Hematopoietic multipotent progenitor cell treated with erythropoietin and hydrocortisone succinate and interleukin-3 and kit ligand, for 8 days (in vitro differentiated cells): ENCODE measurements around the gene PPWD1.
"Not testable (repeated sequence)": the region's sequence is repeated elsewhere in the genome, so short reads cannot be mapped to it uniquely, and the experiment has no call there.

Experiments
- DNase-seq: peaks from one replicate; pipeline ENCODE4 v3.0.0-alpha.2; 2015

The PPWD1 gene

DNA sequence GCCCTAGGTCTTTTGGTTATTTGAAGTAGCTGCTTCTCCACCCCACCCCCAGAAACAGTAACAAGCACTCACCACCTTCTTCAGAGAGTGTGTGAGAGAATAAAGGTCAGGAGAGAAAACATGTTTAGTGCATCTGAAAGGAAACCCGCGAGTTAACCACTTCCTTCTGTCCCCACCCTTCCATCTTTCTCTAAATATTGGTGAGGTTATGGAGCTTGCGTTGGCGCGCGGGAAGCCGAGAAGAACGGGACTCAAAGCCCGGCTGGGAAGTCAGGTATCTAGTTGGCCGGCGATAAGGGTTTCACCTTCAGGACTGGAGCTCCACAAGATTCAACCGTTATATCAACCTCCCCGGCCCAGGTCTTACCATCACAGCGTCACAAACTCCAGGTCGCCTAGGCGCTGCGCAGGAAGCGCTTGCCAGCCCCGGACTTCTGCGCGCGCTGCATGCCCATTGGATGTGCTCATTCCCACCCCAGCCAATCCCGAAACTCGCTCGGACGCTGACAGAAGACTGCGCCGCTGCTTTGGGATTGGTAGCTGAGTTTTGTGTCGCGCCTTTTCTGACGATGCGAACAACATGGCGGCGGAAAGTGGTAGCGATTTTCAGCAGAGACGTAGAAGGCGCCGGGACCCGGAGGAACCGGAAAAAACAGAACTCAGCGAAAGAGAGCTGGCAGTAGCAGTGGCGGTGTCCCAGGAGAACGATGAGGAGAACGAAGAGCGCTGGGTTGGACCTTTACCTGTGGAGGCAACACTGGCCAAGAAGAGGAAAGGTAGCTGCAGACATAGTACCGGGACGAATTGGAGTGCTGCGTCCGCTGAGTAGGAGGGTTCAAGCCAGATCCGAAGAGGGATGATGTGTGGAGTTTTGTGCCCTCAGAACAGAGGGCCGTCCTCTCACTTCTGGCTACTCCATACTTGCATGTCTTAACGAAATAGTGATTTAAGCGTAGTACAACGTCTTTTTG lies at the start of gene PPWD1, which contains the start of gene CENPK:
PPWD1 (plus strand) TSS at position 566 of the 971 bp plus-strand sequence; CDS start at position 581, 15 bp downstream.
CENPK (minus strand) TSS at position 438 of the 971 bp plus-strand sequence. CDS start 8,261 bp downstream, outside the sequence.
- peak; percentile 97 for DNase-seq

DNA sequence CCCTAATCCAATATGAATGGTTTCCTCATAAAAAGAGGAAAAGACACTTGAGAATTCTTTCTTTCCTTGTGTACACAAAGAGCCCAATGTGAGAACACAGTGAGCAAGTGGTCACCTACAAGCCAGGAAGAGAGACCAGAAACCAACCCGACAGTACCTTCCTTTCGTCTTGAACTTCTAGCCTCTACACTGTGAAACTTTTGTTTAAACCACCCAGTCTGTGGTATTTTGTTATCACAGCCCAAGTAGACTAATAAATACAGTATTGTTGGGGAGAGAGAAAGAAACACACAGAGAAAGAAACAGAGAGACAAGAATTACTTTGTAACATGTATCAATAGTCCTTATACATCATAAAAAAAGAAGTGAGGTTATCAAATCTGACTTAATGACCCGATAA lies 37.4 kb upstream of the PPWD1 start:
- no peak for DNase-seq

DNA sequence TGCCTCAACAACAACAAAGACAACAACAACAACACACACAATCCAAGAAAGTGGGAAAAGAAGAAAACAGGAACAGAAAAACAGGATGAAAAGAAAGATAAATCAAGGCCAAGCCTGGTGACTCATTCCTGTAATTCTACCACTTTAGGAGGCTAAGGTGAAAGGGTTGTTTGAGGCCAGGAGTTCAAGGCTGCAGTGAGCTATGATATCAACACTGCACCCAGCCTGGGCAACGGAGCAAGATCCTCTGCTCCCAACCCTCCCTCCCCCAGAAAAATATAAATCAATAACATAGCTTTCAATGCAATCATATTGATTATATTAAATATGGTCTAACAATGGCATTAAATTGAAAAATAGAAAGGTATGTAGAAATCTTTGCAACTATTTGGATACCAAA lies 32.2 kb upstream of the PPWD1 start:
- no peak for DNase-seq

DNA sequence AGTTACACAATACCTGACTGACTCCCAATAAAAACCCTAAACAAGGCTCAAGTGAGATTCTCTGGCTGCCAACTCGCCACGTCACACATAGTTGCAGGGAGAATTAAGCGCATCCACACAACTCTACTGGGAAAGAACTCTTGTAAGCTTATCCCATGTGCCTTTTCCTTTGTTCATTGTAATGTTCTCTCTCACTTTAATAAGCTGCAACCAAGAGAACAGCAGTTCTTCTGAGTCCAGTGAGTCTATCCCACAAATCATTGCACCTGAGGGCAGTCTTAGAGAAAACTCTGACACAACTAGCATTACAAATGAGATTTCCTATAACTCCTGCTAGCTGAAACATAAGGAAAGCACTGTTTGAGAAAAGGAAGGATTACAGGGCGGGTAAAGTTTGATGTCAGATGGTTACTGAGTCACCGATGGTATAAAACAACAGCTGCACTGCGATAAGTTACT lies 27.5 kb upstream of the PPWD1 start:
- no peak for DNase-seq

- peak; percentile 52 for DNase-seq
Observed at GRCh38 chr5:65539827-65540226, 23.3 kb upstream of the PPWD1 start.

DNA sequence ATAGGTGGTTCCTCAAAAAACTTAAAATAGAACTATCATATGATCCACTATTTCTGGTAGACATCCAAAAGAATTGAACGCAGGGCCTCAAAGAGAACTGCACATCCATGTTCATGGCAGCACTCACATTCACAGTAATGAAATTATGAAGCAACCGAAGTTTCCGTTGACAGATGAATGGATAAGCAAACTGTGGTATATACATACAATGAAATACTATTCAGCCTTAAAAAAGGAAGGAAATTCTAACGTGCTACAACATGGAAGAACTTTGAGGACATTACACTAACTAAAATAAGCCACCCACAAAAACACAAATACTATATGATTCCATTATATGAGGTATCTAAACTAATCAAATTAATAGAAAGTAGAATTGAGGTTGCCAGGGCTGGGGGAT lies 18.6 kb upstream of the PPWD1 start:
- no peak for DNase-seq

- no peak for DNase-seq
Observed at GRCh38 chr5:65546141-65546540, 17.0 kb upstream of the PPWD1 start.

DNA sequence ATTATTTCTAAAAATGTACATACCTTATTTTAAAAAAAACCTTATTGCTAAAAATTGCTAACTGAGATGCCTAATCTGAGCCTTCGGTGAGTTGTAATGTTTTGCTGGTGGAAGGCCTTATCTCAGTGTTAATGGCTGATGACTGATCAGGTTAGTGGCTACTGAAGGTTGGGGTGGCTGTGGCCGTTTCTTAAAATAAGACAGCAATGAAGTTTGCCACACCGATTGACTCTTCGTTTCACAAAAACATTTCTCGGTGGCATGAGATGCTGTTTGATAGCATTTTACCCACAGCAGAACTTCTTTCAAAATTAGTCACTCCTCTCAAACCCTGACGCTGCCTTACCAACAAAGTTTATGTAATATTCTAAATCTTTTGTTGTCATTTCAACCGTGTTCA lies 14.8 kb upstream of the PPWD1 start:
- no peak for DNase-seq

GRCh38 chr5:65553941-65554340 lies 9.2 kb upstream of the PPWD1 start:
- DNase-seq = no peak

DNA sequence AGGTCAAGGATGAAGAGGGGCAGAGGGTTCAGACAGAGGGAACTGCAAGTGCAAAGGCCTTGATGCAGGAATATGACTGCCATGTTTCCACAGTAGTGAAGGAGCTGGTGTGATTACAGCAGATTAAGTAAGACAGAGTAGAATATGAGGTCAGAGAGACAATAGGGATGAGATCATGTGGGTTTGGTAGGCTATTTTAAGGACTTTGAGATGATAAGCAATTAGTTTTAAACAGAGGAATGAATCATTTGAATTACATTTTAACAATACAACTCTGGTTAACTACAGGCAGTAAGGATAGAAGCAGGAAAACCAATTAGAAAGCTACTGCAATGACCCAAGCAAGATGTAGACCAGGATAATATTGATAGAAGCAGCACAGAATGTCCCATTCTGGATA lies 7.8 kb upstream of the PPWD1 start:
- DNase-seq = no peak

GRCh38 chr5:65556181-65556580 lies 6.9 kb upstream of the PPWD1 start:
- no peak for DNase-seq

GRCh38 chr5:65556718-65557117 lies 6.4 kb upstream of the PPWD1 start:
- no peak for DNase-seq

DNA sequence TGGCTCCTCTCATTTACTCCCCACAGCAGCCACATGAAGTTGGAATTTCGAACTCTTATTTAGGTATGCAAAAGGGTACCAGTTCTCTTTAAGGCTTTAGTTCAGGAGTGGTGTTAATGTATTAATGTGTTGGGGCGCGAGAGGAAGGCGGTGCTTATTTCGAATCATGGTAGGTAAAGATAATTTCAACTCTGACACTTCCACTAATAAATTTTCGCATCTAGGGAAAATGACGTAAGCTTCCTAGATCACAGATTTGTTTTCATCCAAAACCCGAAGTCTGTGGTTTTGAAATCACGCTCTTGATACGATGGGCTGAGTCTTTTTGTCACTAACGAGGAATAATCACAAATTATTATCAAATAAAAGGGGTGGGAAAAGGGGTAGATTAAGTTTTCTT lies 681 bp downstream of the PPWD1 start:
- DNase-seq = peak; percentile 31

- DNase-seq = no peak
Observed at GRCh38 chr5:65566505-65566904, 3.4 kb downstream of the PPWD1 start.

DNA sequence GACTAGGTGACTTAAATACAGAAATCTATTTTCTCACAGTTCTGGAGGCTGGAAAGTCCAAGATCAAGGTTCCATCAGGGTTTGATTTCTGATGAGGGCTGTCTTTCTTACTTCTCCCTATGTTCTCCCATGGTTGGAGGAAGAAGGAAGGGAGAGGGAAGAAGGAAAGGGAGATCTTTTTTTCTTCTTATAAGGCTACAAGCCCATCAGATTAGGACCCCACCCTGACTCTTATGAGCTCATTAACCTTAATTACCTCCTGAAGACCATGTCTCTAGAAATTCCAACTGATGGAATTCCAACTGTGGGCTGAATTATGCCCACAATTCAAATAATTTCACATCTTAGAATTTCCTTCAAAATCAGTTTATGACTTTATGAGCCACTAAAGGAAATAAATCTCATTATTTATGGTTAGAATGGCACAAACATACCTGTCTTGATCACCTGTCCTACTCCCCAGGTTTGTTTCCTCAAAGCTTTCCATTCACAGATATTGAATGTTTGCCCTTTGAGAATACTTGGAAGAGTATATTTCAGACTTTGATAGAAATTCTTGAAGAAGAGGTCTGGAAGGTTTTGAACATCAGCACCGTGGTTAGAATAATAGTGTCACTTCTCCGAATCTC lies 7.6 kb downstream of the PPWD1 start:
- no peak for DNase-seq

GRCh38 chr5:65577141-65577540 lies 14.0 kb downstream of the PPWD1 start:
- DNase-seq = no peak

- peak; percentile 12 for DNase-seq
Observed at GRCh38 chr5:65588694-65589093, 25.6 kb downstream of the PPWD1 start.

DNA sequence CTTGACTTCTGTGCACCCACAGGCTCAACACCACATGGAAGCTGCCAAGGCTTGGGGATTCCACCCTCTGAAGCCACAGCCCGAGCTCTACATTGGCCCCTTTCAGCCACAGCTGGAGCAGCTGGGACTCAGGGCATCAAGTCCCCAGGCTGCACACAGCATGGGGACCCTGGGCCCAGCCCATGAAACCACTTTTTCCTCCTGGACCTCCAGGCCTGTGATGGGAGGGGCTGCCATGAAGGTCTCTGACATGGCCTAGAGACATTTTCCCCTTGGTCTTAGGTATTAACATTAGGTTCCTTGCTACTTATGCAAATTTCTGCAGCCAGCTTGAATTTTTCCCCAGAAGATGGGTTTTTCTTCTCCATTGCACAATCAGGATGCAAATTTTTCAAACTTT lies 38.7 kb downstream of the PPWD1 start:
- DNase-seq = not testable (repeated sequence)

- DNase-seq = no peak
Observed at GRCh38 chr5:65611524-65611923, 48.4 kb downstream of the PPWD1 start.

DNA sequence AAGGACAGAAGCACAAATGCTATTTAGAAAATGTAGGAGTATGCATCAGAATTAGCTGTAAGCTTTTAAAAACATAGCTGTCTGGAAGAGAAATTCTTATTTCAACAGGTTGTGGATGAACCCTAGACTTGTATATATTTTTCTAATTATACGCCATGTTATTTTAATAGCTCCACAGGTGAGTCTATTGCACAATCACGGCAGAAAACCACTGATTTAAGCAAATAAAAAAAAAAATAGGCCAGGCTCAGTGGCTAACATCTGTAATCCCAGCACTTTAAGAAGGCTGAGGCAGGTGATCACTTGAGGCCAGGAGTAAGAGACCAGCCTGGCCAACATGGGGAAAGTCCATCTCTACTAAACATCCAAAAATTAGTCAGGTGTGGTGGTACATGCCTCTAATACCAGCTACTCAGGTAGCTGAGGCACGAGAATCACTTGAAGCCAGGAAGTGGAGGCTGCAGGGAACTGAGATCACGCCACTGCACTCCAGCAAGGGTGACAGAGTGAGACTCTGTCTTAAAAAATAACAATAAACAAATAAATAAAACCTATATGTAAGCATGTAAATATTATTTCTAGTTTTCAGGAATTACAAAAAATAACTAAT lies 49.3 kb downstream of the PPWD1 start:
- no peak for DNase-seq

GRCh38 chr5:65620021-65620420 lies 56.9 kb downstream of the PPWD1 start:
- DNase-seq = no peak

DNA sequence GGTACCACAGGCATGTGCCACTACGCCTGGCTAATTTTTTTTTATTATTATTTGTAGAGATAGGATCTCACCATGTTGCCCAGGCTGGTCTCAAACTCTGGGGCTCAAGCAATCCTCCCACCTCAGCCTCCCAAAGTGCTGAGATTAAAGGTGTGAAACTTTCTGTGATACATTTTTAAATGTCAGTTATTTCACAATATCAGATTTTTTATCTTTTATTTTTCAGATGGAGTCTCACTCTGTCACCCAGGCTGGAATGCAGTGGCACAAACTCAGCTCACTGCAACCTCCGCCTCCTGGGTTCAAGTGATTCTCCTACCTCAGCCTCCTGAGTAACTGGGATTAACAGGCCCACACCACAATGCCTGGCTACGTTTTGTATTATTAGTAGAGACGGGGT lies 58.9 kb downstream of the PPWD1 start:
- DNase-seq = not testable (repeated sequence)

DNA sequence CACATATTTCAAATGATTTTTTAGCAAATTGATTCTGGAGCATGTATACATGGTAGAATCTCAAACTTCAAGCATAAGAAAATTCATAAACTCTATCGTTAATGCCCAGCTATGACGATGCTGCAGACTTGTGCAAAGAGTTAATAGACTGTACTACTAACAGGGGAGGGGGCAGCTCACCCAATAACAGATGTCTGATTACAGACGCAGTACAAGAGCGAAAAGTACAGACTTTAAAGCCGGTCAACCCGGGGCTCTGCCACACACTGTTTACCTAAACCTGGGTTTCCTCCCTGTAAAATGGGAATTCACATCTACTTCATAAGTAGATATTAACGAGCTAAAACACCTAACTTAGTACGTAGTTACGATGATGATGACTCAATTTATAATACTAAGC lies 60.4 kb downstream of the PPWD1 start:
- peak; percentile 10 for DNase-seq
